ENCODE measurements around the gene DNM3. TPM values are rescaled to one million over a fixed set of nuclear protein-coding genes. Genes with fewer than 3 reads are reported as not detected.

DNM3 gene
- total and polyA plus RNA-seq, 10 of the 15 experiments (the other 5 are each of a cell fraction or from before 2014, with no cell fraction given) = 0.03 to 1.5 (median 0.08) TPM; not detected in 3

DNA sequence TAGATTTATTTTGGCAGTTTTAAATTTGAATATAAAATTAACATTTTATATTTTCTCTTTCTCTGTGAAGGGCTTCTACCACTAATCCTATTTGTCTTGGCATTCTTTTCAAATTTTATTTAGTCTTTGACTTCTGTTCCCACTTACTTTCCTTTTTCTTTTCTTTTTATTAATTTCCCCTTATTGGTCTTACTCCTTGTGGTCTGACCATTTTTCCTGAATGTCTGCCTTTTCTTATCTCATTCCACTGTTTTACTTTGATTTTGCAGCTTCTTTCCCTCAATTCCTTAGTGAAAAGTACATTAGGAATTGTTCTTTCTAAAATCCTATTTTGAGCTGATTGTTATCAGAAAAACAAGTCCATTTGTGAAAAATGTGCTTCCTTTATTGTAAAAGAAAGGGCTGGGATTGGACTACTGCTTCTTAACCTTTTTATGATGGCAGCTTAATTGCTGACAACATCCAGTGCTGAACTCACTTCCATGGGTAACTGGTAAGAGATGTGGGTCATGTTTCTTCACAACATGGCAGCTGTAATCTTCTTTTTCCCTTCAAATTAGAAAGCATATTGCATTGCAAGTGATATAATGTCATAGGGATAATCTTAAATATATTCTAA lies 284.6 kb downstream of the DNM3 start:
- no peak for ATAC-seq
- Histone ChIP-seq H3K9ac (ENCODE audit: control insufficient read depth, insufficient read depth, low read length) (no peak overlapping the region), H3K27me3 (replicated peaks in 1 of 2; ENCODE audit: control insufficient read depth in 2 of 2, insufficient read depth in 2 of 2, low read length in 1 of 2) (no peaks in the 10 kb centered on the region), H2AFZ (ENCODE audit: control insufficient read depth, low read depth, low read length) (no peak overlapping the region), H3K4me3 (no peak overlapping the region), H4K20me1 (ENCODE audit: control insufficient read depth, insufficient read depth) (no peaks in the 10 kb centered on the region), H3K27ac (ENCODE audit: control insufficient read depth, insufficient read depth) (no peak overlapping the region), H3K36me3 (ENCODE audit: control insufficient read depth in 2 of 2, insufficient read depth in 2 of 2, low read length in 1 of 2) (no peaks in the 10 kb centered on the region), H3K79me2 (ENCODE audit: control insufficient read depth, insufficient read depth, low read length) (no peaks in the 10 kb centered on the region), H3K9me3 (replicated peaks; ENCODE audit: control insufficient read depth, insufficient read depth, low read length) (peaks cover 3% of the 10 kb centered on the region; the same call in 2 of the 3 replicates), H3K4me2 (ENCODE audit: control insufficient read depth, insufficient read depth) (no peak overlapping the region), H3K4me1 (ENCODE audit: control insufficient read depth, insufficient read depth, low read length) (no peaks in the 10 kb centered on the region)
- no peak for DNase-seq (ENCODE audit: low read depth, low spot score)
- in situ Hi-C loops (cut with MboI) = no loop called here
- no peak for TF ChIP-seq SP1 (IDR thresholded peaks at IDR 0.05; ENCODE audit: low read depth, low read length)
- no peak for TF ChIP-seq KLF5 (IDR thresholded peaks at IDR 0.05; ENCODE audit: partially characterized antibody)
- ChIA-PET CTCF (interaction anchor here (0.8 to 1.6 kb wide), 3 partner anchors 9 to 273 kb away, joined by 3 to 8 read pairs (median 6); no protein-coding TSS in a partner anchor), POLR2A (no interaction called here), SMC1A (ENCODE audit: uncharacterized antibody, unreplicated experiment) (interaction anchor here (0.6 to 2.3 kb wide), 10 partner anchors 12 to 273 kb away, joined by 3 to 8 read pairs (median 3); no protein-coding TSS in a partner anchor), RAD21 (ENCODE audit: unreplicated experiment) (interaction anchor here (1.6 kb wide), 1 partner anchor 55 kb away, joined by 3 read pairs; no protein-coding TSS in a partner anchor)
- FAIRE-seq = no peak
- no TSS peak for BruUV-seq (replicated peaks)
- intact Hi-C loops (cut with micrococcal nuclease; ENCODE audit: unreplicated experiment) = no loop called here

DNA sequence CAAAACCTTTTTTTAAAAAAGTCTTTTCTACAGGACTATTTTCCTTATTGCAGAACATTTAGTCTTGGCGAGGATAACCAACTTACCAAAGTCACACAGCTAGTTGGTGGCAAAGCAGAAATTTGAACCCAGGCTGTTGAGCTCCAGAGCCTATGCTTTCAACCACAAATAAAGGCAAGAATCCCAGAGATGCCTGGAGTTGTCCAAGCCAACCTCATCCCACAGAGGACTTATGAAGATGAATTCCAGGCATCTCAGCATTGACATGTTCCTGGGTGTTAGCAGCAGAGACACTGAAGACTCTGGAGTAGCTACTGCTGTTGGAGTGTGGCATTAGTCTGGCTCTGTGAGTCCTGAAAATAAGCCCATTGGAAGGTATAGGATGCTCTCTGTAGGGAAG lies 291.5 kb downstream of the DNM3 start:
- TF ChIP-seq SUPT20H (IDR thresholded peaks at IDR 0.05; ENCODE audit: borderline replicate concordance, control insufficient read depth, low read depth, low read length) = no peak
- no peak for TF ChIP-seq NFYB (IDR thresholded peaks at IDR 0.05; ENCODE audit: insufficient read depth, low read depth, low read length)
- no peak for TF ChIP-seq SIN3A (IDR thresholded peaks at IDR 0.05; ENCODE audit: low read depth, low read length)
- no peak for TF ChIP-seq ZZZ3 (IDR thresholded peaks at IDR 0.05; ENCODE audit: control insufficient read depth, insufficient read length, low read depth)
- no peak for TF ChIP-seq YBX1 (IDR thresholded peaks at IDR 0.05)
- TF ChIP-seq SMAD1 (IDR thresholded peaks at IDR 0.05; ENCODE audit: low read depth, partially characterized antibody) = no peak
- no peak for TF ChIP-seq ESRRA (IDR thresholded peaks at IDR 0.05; ENCODE audit: low read length)
- TF ChIP-seq SIX5 (IDR thresholded peaks at IDR 0.05; ENCODE audit: low read depth, low read length, severe bottlenecking) = no peak
- TF ChIP-seq MTA3 (IDR thresholded peaks at IDR 0.05; ENCODE audit: borderline replicate concordance, low read length) = no peak
- no peak for TF ChIP-seq PAX5 (IDR thresholded peaks at IDR 0.05; ENCODE audit: borderline replicate concordance, low read depth, low read length)
- TF ChIP-seq YY1 (IDR thresholded peaks at IDR 0.05; ENCODE audit: low read depth, low read length) = no peak
- ChIA-PET SMC1A (ENCODE audit: uncharacterized antibody, unreplicated experiment) (interaction anchor here (0.6 to 6.1 kb wide), 20 partner anchors 8 to 266 kb away, joined by 3 to 39 read pairs (median 3); no protein-coding TSS in a partner anchor), RAD21 (ENCODE audit: unreplicated experiment) (interaction anchor here (0.7 to 4.3 kb wide), 8 partner anchors 42 to 268 kb away, joined by 3 to 24 read pairs (median 4); no protein-coding TSS in a partner anchor), CTCF (interaction anchor here (1.0 to 4.3 kb wide), 11 partner anchors 9 to 311 kb away, joined by 3 to 27 read pairs (median 5); partner anchors contain the start of gene PIGC), POLR2A (no interaction called here)
- Histone ChIP-seq H3K27ac (ENCODE audit: control insufficient read depth, insufficient read depth) (no peak overlapping the region), H3K9me3 (replicated peaks; ENCODE audit: control insufficient read depth, insufficient read depth, low read length) (no peaks in the 10 kb centered on the region; the same call in 2 of the 3 replicates), H3K27me3 (replicated peaks in 1 of 2; ENCODE audit: control insufficient read depth in 2 of 2, insufficient read depth in 2 of 2, low read length in 1 of 2) (no peaks in the 10 kb centered on the region), H2AFZ (ENCODE audit: control insufficient read depth, low read depth, low read length) (no peak overlapping the region), H3K36me3 (ENCODE audit: control insufficient read depth in 2 of 2, insufficient read depth in 2 of 2, low read length in 1 of 2) (no peaks in the 10 kb centered on the region), H3K4me3 (no peak overlapping the region), H3K79me2 (ENCODE audit: control insufficient read depth, insufficient read depth, low read length) (no peaks in the 10 kb centered on the region), H4K20me1 (ENCODE audit: control insufficient read depth, insufficient read depth) (no peaks in the 10 kb centered on the region), H3K4me2 (ENCODE audit: control insufficient read depth, insufficient read depth) (no peak overlapping the region), H3K9ac (ENCODE audit: control insufficient read depth, insufficient read depth, low read length) (no peak overlapping the region), H3K4me1 (ENCODE audit: control insufficient read depth, insufficient read depth, low read length) (no peaks in the 10 kb centered on the region)
- intact Hi-C loops (cut with micrococcal nuclease; ENCODE audit: unreplicated experiment) = no loop called here
- in situ Hi-C loops (cut with MboI) = no loop called here
- WGBS (ENCODE audit: insufficient coverage, insufficient replicate concordance, low lambda C conversion rate, missing lambda C conversion rate) = 20% methylated on average over 1 of the region's 1 CpG
- no peak for ATAC-seq
- FAIRE-seq = no peak
- DNase-seq (ENCODE audit: low read depth, low spot score) = no peak
- no TSS peak for BruUV-seq (replicated peaks)

All from GM12878 (cell line).